Measurements from ENCODE around the gene PEX11A.

DNA sequence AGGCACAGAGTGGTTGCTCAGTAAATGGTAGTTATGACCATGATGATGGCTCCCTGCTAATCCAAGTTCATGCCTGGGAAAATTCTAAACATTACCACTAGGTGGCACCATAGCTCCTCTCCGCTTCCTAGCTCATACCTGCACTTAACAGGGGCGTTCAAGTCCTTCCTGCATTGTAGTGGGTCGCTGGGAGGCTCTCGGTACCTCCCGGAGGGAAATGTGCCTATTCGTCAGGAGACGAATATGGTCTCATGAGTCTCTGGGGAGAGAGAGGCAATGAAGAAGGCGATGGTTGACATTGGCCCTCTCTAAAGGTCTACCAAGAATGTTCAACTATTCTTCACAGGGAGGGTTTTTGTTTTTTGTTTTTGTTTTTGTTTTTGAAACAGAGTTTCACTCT lies 49.6 kb upstream of the PEX11A start:
- TF ChIP-seq, protein P1, sequence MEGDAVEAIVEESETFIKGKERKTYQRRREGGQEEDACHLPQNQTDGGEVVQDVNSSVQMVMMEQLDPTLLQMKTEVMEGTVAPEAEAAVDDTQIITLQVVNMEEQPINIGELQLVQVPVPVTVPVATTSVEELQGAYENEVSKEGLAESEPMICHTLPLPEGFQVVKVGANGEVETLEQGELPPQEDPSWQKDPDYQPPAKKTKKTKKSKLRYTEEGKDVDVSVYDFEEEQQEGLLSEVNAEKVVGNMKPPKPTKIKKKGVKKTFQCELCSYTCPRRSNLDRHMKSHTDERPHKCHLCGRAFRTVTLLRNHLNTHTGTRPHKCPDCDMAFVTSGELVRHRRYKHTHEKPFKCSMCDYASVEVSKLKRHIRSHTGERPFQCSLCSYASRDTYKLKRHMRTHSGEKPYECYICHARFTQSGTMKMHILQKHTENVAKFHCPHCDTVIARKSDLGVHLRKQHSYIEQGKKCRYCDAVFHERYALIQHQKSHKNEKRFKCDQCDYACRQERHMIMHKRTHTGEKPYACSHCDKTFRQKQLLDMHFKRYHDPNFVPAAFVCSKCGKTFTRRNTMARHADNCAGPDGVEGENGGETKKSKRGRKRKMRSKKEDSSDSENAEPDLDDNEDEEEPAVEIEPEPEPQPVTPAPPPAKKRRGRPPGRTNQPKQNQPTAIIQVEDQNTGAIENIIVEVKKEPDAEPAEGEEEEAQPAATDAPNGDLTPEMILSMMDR (IDR thresholded peaks at IDR 0.05; ENCODE audit: low read depth, low read length, poor library complexity, severe bottlenecking) = peak; percentile 86
- no peak for TF ChIP-seq EZH2phosphoT487 (IDR thresholded peaks at IDR 0.05; ENCODE audit: borderline replicate concordance, low read length)
